HG03139 (cell line): ENCODE data around the gene PARVA.

Experiments
- ATAC-seq: cut with Tn5 transposase; IDR thresholded peaks from one replicate; pipeline ENCODE4 v1.9.1; 2021; ENCODE audit not compliant: unreplicated experiment

Gene PARVA

GRCh38 chr11:12455938-12456337, 78.6 kb downstream of the PARVA start:
- no peak for ATAC-seq

- no peak for ATAC-seq
Measured at GRCh38 chr11:12456651-12457579, 79.5 kb downstream of the PARVA start.

- no peak for ATAC-seq
Measured at GRCh38 chr11:12458042-12458441, 80.7 kb downstream of the PARVA start.

- ATAC-seq: no peak
Measured at GRCh38 chr11:12459374-12459773, 82.0 kb downstream of the PARVA start.

GRCh38 chr11:12459865-12460444, 82.6 kb downstream of the PARVA start:
- ATAC-seq: no peak

GRCh38 chr11:12460466-12460865, 83.1 kb downstream of the PARVA start:
- ATAC-seq: no peak

- ATAC-seq: no peak
Measured at GRCh38 chr11:12461516-12461915, 84.1 kb downstream of the PARVA start.

GRCh38 chr11:12464303-12464702, 86.9 kb downstream of the PARVA start:
- no peak for ATAC-seq

- ATAC-seq: no peak
Measured at GRCh38 chr11:12465332-12465731, 88.0 kb downstream of the PARVA start.

- ATAC-seq: no peak
Measured at GRCh38 chr11:12467610-12468009, 90.2 kb downstream of the PARVA start.

- no peak for ATAC-seq
Measured at GRCh38 chr11:12469451-12469850, 92.1 kb downstream of the PARVA start.

- ATAC-seq: no peak
Measured at GRCh38 chr11:12470236-12470635, 92.9 kb downstream of the PARVA start.

- ATAC-seq: no peak
Measured at GRCh38 chr11:12472401-12473005, 95.1 kb downstream of the PARVA start.

- no peak for ATAC-seq
Measured at GRCh38 chr11:12473381-12473780, 96.0 kb downstream of the PARVA start.

- no peak for ATAC-seq
Measured at GRCh38 chr11:12474871-12475270, 97.5 kb downstream of the PARVA start.

GRCh38 chr11:12478743-12479142, 101.4 kb downstream of the PARVA start:
- no peak for ATAC-seq

GRCh38 chr11:12480401-12480800, 103.0 kb downstream of the PARVA start:
- ATAC-seq: no peak

- ATAC-seq: no peak
Measured at GRCh38 chr11:12482839-12483238, 105.5 kb downstream of the PARVA start.

GRCh38 chr11:12483604-12484003, 106.2 kb downstream of the PARVA start:
- no peak for ATAC-seq

GRCh38 chr11:12485328-12485727, 108.0 kb downstream of the PARVA start:
- ATAC-seq: no peak

GRCh38 chr11:12489246-12489772, 111.9 kb downstream of the PARVA start:
- no peak for ATAC-seq

GRCh38 chr11:12494699-12495098, 117.3 kb downstream of the PARVA start:
- ATAC-seq: no peak
